HPDE6-E6E7 (cell line): Measurements from ENCODE around the gene CD160.
A peak's percentile ranks its signal among the peaks of the same experiment; 100 is the strongest.
"Not testable (repeated sequence)": the region's sequence is repeated elsewhere in the genome, so short reads cannot be mapped to it uniquely, and the experiment has no call there.

Source experiments
- DNase-seq: peaks from one replicate; pipeline ENCODE4 v3.0.0; 2011; ENCODE audit warnings: missing footprints; ENCODE audit errors: extremely low spot score

CD160 gene

DNA sequence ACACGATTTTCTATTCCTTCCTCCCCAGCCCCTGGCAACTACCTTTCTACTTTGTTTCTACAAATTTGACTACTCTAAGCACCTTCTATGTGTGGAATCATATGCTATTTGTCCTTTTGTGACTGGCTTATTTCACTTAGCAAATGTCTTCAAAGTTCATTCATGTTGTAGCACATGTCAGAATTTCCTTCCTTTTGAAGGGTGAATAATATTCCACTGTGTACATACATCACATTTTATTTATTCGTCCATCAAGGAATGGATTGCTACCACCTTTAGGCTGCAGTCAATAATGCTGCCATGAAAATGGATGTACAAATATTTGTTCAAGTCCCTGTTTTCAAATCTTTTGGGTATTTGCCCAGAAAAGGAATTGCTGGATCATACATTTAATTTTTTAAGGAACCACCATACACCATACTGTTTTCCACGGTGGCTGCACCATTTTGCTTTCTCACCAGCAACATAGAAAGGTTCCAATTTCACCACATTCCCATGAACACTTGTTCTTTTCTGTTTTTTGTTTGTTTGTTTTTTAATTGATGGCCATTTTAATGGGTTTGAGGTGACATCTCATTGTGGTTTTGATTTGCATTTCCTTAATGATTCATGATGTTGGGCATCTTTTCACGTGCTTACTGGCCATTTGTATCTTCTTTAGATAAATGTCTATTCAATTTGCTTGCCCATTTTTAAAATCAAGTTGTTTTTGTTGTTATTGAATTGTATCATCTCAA is 8.8 kb upstream of the CD160 start:
- DNase-seq, result no peak

DNA sequence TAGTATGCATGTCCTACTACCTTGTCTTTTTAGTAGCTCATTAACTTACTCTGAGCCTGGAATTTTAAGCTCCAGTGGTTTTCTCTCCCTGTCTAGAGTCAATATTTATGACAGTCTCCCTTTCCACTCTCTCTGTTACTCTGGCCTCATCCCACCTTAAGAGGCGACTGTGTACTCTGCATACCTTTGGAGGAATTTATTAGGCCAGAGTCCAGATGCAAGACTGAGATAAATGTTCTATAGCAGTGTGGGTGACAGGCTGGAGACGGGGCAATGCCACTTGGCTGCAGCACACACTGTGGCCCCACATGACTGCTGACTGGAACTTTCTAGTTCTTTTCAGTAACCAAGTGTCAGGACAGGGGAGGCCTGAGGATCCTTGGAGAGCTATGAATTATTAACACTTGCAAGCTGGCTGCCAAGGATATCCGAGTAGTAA is 8.1 kb upstream of the CD160 start:
- no peak for DNase-seq

- no peak for DNase-seq
These were observed 4.7 kb upstream of the CD160 start for GRCh38 chr1:145714524-145715111.

DNA sequence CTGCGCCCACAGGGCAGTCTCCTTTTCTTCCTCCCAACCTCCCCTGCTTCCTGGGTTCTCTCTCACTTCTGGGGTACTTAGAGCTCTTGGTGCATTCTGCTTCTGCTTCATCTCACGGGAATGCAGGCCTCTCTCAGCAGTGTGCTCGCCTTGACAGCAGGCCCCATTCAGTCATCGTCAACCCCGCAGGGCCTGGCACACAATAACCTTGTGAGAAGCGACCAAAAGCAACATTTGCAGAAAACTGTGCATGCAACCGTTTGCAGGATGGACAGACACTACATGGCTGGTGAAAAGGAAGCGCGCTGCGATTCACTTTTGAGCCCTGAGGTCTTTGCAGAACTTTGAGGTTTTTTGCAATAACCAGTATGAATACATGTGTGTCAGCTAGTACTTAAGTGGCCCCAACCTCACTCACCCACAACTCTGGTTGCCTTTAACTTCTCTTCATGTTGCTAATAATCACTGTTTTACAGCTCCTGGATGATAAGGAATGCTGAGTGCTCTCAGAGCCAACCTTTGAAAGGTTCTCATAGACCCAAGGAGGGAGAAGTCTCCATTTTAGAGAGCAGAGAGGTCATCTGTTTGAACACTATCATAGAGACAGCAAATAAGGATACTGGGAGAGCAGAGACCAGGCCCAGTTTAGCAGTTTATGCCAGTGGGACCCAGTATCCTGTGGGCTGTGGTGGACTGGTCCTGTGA is 2.5 kb upstream of the CD160 start:
- no peak for DNase-seq

GRCh38 chr1:145717833-145718232 is 1.5 kb upstream of the CD160 start:
- no peak for DNase-seq

DNA sequence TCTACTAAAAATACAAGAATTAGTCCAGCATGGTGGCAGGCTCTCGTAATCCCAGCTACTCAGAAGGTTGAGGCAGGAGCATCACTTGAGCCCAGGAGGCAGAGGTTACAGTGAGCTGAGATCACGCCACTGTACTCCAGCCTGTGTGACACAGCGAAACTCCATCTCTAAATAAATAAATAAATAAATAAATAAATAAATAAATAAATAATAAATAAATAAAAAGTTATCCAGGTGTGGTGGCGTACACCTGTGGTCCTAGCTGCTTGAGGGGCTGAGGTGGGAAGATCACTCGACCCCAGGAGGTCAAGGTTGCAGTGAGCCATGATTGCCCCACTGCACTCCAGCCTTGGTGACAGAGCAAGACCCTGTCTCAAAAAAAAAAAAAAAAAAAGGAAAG is 834 bp upstream of the CD160 start:
- DNase-seq, result not testable (repeated sequence)

- no peak for DNase-seq
These were observed 1.2 kb downstream of the CD160 start for GRCh38 chr1:145720556-145720877.

DNA sequence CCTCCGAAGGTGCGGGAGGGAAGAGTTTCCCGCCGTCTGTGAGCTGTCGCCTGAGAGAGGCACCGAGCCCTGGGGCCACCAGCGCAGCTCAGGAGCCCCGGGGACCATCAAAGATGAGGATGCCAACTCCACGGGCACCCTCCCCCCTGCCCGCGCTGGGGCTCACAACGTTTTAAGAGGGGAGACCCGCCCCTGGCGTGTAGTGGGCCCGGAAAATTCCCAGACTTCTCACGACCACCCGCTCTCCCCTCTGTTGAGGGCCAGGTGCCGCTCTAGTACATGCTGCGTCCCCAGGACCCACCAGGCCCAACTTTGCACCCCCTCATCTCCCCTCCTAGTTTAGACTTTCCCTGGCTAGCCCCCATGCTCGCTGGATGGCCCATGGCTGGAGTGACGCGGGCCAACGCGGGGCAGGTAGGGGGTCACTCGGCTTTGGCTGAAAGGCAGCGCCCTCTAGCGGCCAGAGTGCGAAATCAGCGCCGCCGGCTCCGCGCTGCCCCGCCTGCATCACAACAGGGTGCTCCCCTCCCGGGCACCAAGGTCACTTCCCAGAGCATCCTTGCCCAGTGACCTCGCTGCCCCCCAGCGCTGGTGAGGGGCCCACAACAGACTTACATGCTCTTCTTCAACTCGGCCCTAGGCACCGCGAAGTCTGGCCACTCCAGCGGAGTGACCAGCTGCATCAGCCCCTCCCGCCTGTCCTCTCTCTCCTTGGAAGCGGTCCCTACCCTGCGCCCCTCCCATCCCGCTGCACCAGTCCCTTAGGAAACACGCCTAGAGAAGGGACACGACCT is 1.8 kb downstream of the CD160 start:
- DNase-seq, result peak; percentile 70

- DNase-seq, result not testable (repeated sequence)
These were observed 6.9 kb downstream of the CD160 start for GRCh38 chr1:145726193-145726592.

DNA sequence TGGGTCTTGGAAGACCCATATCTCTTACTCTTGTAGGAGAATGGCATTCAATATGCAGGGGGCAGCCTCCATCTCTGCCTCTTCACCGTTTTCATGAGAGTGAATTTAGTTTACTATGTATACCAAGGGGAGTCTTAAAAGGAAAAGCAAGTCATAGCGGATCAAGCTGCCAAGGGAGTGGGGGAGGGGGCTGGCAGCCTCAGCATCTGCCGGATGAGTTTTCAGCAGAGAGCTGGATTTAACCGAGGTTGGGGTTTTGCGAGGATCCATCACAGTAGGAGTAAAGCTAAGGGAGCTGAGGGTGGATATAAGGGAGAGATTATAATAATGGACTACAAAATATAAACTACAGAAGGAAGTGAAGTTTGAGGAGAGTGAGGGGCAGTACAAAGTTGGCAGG is 9.9 kb downstream of the CD160 start:
- no peak for DNase-seq

GRCh38 chr1:145729666-145730436 is 10.6 kb downstream of the CD160 start:
- DNase-seq, result no peak

GRCh38 chr1:145730467-145730866 is 11.2 kb downstream of the CD160 start:
- no peak for DNase-seq

DNA sequence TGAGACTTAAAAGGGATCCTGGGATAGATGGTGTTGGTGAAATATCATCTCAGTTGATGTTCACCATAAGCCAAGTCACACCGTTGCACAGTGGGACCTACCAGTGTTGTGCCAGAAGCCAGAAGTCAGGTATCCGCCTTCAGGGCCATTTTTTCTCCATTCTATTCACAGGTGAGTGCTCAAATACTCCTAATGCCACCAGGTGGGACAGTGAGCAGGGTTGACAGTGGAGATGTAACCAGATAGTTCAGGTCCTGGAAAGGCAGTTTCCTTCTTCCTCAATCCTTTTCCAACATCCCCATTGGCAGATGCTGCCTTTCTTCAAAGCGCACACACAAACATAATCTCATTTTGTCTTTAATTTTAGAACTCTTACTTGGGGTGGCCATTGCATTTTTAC is 11.6 kb downstream of the CD160 start:
- no peak for DNase-seq

DNA sequence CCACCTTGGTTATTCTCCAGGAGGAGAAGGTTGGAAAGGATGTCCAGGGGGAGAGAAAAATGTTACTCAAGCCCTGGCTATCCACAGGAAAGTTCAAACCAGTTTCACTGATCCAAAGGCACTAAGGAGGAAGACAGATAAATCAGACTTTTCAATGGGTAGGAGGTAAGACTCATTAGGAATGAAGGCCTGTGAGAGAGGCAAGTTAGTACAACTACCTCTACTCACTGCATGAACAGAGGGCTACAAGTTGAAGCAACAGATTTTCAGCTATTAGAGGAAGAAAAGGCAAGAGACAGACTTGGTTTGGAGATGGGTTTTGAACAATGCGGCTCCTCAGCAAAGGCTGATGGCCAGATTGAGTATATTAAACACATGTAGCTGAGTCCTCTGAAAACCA is 16.9 kb downstream of the CD160 start:
- no peak for DNase-seq

GRCh38 chr1:145740269-145740668 is 21.0 kb downstream of the CD160 start:
- DNase-seq, result no peak

DNA sequence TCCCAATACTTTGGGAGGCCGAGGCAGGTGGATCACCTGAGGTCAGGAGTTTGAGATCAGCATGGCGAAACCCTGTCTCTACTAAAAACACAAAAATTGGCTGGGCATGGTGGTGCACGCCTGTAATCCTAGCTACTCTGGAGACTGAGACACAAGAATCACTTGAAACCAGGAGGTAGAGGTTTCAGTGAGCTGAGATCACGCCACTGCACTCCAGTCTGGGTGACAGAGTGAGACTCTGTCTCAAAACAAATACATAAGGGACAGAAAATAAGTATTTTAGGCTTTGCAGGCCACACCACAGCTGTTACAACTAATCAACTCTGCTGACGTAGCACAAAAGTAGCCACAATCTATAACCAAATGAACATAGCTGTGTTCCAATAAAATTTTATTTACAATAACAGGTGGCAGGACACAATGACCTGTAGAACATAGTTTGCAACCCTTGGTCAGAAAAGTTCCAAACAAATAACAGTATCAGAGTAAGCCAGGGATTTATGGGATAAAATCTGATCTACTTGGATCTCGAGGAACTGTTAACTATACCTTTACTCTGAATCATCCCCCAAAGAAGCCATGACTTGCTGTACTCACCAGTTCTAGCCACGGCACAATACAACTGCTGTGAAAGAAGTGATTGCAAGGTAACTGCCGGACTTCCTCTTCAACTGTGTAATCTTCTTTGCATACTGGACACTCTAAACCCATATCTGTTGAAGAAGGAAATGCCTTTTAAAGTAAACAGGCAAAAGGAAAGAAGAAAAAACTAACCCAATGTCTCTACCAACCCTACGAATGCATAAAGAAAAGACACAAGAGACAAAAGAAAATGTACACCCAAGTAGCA is 28.3 kb downstream of the CD160 start:
- DNase-seq, result no peak

GRCh38 chr1:145750426-145750825 is 31.1 kb downstream of the CD160 start:
- no peak for DNase-seq

- DNase-seq, result no peak
These were observed 32.3 kb downstream of the CD160 start for GRCh38 chr1:145751491-145752037.

GRCh38 chr1:145757420-145757819 is 38.1 kb downstream of the CD160 start:
- DNase-seq, result no peak

DNA sequence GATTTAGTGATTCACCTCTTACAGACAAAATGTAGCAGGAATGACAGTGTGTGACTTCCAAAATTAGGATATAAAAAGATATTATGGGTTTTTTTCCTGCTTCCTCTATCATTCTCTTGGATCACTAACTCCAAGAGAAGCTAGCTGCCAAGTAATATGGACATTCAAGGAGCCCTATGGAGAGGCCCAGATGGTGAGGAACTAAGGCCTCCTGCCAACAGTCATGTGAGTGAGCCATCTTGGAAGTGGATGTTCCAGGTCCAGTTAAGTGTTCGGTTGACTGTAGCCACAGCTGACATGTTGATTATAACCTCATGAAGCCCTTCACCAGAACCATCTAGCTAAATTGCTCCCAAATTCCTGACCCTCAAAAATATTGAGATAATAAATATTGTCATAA is 38.8 kb downstream of the CD160 start:
- DNase-seq, result no peak
